HL-60 (cell line): Measurements from ENCODE around the gene MFSD2A.

Source experiments
- DNase-seq, 2 experiments: peaks; one replicate each; pipeline ENCODE4 v3.0.0-alpha.2; 2010 to 2020; ENCODE audit warnings: low read depth in 1 of 2, low spot score in 1 of 2
- H3K27ac ChIP-seq: fragments of 250-450 bp; sonication (Bioruptor Pico); replicated peaks from 2 replicates; pipeline ENCODE4 v1.5.1; 2020; ENCODE audit warnings: mild to moderate bottlenecking, moderate library complexity
- H3K27me3 ChIP-seq: fragments of 250-450 bp; sonication (Bioruptor Pico); 2 replicates; pipeline ENCODE4 v1.5.1; 2021; ENCODE audit warnings: mild to moderate bottlenecking, moderate library complexity; ENCODE audit not compliant: insufficient read depth, poor library complexity, severe bottlenecking
- H3K4me3 ChIP-seq: replicated peaks from 2 replicates; pipeline ENCODE4 v1.5.1; 2011; ENCODE audit warnings: mild to moderate bottlenecking, control low read depth, low read length; ENCODE audit not compliant: insufficient read depth
- GABPA ChIP-seq: IDR thresholded peaks from 2 replicates; pipeline ENCODE4 v1.6.1; 2012; ENCODE audit warnings: low read depth
- POLR2AphosphoS5 ChIP-seq: IDR thresholded peaks from 2 replicates; pipeline ENCODE4 v1.6.1; 2012; ENCODE audit warnings: low read depth
- SPI1 ChIP-seq: IDR thresholded peaks from 2 replicates; pipeline ENCODE4 v1.6.1; 2012; ENCODE audit warnings: low read depth, mild to moderate bottlenecking, borderline replicate concordance
- TF ChIP-seq, protein P1 (sequence below): IDR thresholded peaks from one replicate; pipeline ENCODE4 v1.5.1; 2011; ENCODE audit warnings: low read length, control low read depth, inconsistent platforms; ENCODE audit not compliant: insufficient read depth
- TF ChIP-seq, protein P2 (sequence below): IDR thresholded peaks from 2 replicates; pipeline ENCODE4 v1.6.1; 2012; ENCODE audit warnings: low read depth; ENCODE audit not compliant: insufficient replicate concordance

MFSD2A gene

DNA sequence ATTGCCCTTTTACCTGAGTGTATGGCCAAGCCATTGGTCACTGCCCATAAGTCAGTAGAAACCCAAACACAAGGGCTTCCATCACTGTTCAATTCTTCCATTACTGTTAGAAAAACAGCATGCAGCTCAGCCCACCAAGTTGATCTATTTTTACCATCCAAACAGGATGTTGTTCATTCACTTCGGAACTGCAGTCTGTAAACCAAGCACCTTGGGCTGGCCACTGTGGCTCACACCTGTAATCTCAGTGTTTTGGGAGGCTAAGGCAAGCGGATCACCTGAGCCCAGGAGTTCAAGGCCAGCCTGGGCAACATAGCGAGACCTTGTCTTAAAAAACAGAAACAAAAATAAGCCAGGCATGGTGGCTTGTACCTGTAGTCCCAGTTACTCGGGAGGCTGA, 8.7 kb upstream of the MFSD2A start:
- no peak overlapping the region for H3K4me3 ChIP-seq
- no peak for DNase-seq
- TF ChIP-seq, protein P1, sequence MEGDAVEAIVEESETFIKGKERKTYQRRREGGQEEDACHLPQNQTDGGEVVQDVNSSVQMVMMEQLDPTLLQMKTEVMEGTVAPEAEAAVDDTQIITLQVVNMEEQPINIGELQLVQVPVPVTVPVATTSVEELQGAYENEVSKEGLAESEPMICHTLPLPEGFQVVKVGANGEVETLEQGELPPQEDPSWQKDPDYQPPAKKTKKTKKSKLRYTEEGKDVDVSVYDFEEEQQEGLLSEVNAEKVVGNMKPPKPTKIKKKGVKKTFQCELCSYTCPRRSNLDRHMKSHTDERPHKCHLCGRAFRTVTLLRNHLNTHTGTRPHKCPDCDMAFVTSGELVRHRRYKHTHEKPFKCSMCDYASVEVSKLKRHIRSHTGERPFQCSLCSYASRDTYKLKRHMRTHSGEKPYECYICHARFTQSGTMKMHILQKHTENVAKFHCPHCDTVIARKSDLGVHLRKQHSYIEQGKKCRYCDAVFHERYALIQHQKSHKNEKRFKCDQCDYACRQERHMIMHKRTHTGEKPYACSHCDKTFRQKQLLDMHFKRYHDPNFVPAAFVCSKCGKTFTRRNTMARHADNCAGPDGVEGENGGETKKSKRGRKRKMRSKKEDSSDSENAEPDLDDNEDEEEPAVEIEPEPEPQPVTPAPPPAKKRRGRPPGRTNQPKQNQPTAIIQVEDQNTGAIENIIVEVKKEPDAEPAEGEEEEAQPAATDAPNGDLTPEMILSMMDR, result no peak
- TF ChIP-seq, protein P2, sequence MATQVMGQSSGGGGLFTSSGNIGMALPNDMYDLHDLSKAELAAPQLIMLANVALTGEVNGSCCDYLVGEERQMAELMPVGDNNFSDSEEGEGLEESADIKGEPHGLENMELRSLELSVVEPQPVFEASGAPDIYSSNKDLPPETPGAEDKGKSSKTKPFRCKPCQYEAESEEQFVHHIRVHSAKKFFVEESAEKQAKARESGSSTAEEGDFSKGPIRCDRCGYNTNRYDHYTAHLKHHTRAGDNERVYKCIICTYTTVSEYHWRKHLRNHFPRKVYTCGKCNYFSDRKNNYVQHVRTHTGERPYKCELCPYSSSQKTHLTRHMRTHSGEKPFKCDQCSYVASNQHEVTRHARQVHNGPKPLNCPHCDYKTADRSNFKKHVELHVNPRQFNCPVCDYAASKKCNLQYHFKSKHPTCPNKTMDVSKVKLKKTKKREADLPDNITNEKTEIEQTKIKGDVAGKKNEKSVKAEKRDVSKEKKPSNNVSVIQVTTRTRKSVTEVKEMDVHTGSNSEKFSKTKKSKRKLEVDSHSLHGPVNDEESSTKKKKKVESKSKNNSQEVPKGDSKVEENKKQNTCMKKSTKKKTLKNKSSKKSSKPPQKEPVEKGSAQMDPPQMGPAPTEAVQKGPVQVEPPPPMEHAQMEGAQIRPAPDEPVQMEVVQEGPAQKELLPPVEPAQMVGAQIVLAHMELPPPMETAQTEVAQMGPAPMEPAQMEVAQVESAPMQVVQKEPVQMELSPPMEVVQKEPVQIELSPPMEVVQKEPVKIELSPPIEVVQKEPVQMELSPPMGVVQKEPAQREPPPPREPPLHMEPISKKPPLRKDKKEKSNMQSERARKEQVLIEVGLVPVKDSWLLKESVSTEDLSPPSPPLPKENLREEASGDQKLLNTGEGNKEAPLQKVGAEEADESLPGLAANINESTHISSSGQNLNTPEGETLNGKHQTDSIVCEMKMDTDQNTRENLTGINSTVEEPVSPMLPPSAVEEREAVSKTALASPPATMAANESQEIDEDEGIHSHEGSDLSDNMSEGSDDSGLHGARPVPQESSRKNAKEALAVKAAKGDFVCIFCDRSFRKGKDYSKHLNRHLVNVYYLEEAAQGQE, result no peak
- TF ChIP-seq POLR2AphosphoS5, result no peak
- no peak for TF ChIP-seq GABPA
- no peak for TF ChIP-seq SPI1
- H3K27me3 ChIP-seq, result no peaks in the 10 kb centered on the region
- H3K27ac ChIP-seq, result no peak overlapping the region

DNA sequence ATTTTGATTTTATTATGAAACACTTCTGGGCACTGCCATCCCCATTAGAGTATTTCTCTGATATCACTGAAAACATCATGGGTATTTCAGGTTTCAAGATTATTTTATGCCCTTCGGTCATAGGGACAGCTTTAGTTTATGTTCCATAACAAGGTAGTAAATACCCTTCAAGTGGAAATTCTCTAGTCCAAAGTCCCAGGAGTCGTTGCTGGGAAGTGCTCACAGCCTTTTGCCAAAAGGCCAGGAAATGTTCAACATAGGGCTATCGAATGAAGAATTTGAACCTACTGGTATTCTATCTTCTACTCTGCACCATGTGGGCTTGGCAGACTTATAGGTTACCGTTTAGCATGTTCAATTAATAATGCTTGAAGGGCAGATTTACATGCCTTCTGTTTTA, 7.7 kb upstream of the MFSD2A start:
- TF ChIP-seq SPI1 (no peak), GABPA (no peak), POLR2AphosphoS5 (no peak)
- TF ChIP-seq, protein P1, result no peak
- TF ChIP-seq, protein P2, result no peak
- DNase-seq, result no peak
- no peak overlapping the region for H3K27ac ChIP-seq
- H3K4me3 ChIP-seq, result no peak overlapping the region
- H3K27me3 ChIP-seq, result no peaks in the 10 kb centered on the region

DNA sequence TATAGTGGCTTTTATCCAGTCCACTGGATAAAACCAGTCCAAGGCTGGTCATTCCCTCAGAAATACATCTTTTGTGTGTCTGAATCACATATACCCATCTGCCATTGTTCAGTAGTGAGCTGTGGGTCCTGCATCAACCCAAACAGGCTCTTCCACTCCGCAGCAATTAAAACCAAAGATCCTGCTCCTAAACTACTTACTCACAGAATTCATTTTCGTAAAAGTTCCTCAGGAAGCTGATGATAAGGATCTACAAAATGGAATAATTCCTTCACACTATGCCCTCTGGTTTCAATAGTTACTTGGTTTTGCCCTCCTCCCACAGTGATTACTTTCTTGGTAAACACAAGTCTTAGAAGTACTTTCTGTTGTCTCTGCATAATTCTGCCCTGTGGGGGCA, 5.1 kb upstream of the MFSD2A start:
- Histone ChIP-seq H3K27ac (no peak overlapping the region), H3K4me3 (no peak overlapping the region), H3K27me3 (no peaks in the 10 kb centered on the region)
- DNase-seq, result no peak
- no peak for TF ChIP-seq GABPA
- TF ChIP-seq POLR2AphosphoS5, result no peak
- TF ChIP-seq SPI1, result no peak
- TF ChIP-seq, protein P2, result no peak
- TF ChIP-seq, protein P1, result no peak
